Stromal cell of bone marrow (primary cell): ENCODE measurements around the gene FANCI.
A peak's percentile ranks its signal among the peaks of the same experiment; 100 is the strongest.

Experiments used
- DNase-seq: peaks from one replicate; pipeline ENCODE4 v3.0.0-alpha.2; 2012; ENCODE audit warnings: low read depth

FANCI gene

GRCh38 chr15:89243691-89244573 lies at the start of gene FANCI:
TSS of gene FANCI (plus strand) at chr15:89243979. CDS start at chr15:89247648, 3,669 bp downstream.
- peak; percentile 87 for DNase-seq

DNA sequence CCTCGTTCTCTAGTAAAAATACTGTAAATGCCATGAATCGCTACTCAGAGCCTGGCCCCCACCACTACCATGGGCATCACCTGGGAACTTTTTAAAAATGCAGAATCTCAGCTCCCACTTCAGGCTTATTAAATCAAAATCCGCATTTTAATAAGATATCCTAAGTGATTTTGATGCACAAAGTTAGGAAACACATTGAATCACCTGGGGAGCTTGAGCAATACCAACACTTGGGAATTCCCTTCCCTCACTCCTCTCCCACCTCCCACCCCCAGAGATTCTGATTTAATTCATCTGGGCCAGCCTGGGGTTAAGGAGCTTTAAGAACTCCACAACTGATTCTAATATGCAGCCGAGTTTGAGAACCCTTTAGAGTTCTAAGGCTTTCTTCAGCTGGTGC lies 49.2 kb upstream of the FANCI start:
- DNase-seq, result no peak

DNA sequence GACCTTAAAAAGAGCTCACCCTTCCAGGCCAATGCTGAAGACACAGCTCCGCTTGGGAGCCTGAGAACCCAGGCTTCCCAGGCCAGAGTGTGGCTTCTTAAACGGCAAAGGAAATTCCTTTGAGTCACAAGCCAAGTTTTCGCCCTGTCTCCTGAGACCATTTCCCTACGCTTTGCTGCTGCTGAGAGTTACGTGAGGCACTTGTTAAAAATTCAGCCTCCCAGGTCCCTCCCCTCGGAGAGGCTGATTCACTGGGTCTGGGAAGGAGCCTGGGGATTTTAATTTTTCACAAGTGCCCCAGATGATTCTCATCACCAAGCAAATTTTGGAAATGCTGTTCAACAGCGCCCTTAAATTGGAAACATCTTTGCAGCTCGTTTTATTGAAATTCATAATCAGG lies 47.9 kb upstream of the FANCI start:
- peak; percentile 91 for DNase-seq

DNA sequence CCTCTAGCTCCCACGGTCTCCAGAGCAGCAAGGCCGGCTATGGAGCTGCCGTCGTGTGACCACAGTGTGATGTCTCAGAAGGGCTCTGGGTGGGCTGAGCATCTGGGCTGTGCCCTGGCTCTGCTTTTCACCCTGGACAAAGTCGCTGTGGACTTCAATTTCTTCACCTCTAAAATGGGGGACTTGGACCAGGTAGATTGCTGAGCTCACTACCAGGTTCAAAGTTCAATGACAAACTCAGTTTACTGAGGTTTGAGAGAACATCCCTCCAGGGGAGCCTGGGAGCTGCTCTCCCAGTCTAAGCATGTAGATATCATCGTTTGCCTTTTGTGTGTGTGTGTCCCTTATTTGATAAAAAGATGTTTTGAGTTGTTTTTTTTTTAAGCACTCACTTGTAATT lies 47.5 kb upstream of the FANCI start:
- no peak for DNase-seq

DNA sequence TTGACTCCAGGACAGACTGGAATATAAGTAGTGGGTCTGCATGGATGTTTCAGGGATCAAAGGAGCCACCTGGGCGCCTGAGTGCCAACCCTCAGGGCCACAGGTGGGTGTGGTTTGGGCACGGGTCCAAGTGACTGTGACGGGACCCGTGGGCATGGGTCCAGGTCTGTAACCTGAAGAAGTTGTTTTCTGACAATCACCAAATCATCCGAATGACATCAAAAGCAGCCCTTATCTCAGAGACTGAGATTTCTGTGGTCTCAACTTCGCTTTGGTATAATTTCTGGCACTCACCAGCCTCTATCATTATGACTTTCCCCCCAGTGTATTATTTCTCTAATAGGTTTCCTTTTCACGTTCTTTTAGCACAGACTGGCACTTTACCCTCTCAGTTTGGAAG lies 46.8 kb upstream of the FANCI start:
- no peak for DNase-seq

DNA sequence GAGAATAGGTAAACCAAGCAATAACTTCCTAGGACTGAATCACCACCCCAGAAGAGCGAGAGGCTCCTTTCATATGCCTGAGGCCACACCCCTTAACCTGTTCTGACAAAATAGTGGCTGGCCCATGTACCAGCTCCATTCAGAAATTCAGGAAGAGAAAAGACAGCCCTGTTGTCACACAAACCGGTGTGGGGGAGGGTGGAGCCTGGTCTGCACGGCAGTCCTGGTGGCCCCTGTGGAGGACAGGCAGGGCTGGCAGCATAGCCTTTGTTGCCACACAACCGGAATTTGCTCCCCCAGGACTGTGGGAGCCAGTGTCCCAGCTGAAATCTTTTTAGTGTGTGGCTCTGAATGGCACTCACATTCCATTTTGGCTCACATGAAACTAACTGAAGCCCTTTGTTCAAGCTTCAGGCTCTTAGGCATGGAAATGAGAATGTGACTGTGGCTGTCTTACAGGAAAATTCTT lies 46.2 kb upstream of the FANCI start:
- no peak for DNase-seq

GRCh38 chr15:89198196-89198595 lies 45.6 kb upstream of the FANCI start:
- no peak for DNase-seq

GRCh38 chr15:89198934-89199333 lies 44.8 kb upstream of the FANCI start:
- no peak for DNase-seq

DNA sequence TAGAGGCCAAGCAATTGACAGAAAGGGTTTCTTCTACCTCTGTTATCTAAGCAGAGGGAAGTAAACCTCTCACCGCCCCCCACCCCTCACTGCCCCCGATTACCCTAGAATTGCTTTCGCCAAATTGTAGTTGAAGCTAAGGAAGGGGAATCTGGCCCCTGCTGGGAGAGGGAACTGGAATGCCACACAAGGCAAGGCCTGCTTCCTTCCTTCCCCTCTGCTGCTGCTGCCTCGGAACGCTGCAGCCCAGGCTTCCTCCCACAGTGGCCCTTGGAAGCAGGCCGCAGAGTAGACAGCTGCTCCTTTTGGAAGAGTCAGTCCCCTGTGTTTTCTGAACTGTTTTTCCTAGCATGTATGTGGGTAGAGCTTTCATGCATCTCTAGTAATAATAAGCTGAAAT lies 44.0 kb upstream of the FANCI start:
- no peak for DNase-seq

DNA sequence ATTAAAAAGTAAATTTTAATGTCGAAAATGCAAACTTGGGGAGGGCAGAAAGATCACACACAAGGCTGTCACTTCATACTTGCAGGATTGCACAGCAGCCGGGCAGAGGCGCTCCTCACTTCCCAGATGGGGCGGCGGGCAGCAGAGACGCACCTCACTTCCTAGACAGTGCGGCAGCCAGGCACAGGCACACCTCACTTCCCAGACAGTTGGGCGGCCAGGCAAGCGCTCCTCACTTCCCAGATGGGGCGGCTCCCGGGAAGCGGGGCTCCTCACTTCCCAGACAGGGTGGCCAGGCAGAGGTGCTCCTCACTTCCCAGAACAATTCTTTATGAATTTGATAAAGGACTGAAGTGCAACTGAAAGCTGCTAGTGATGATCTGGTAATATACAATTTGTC lies 43.6 kb upstream of the FANCI start:
- DNase-seq, result no peak

GRCh38 chr15:89201465-89202005 lies 42.2 kb upstream of the FANCI start:
- no peak for DNase-seq

- DNase-seq, result no peak
Measured at GRCh38 chr15:89203705-89204273, 40.0 kb upstream of the FANCI start.

- no peak for DNase-seq
Measured at GRCh38 chr15:89205991-89206585, 37.7 kb upstream of the FANCI start.

DNA sequence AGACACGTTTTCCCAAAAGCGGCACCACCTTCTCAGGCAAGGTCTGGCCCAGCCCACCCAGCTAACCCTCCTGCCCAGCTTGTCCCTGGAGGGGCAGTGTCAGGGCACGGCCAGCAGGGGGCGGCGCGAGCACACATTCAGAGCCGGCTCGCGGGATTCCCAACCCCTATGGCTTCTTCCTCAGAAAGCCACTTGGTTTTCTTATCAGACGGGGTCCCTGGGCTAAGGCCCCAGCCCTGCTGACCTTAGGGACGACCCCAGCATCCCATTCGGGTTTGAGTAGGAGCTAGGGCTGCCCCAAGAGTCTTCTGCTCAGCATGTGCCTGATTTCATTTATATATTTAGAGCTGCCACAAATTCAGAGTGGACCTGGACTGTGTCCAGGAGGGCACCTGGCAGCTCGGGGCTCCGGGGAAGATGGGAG lies 36.9 kb upstream of the FANCI start:
- DNase-seq, result peak; percentile 33

- DNase-seq, result no peak
Measured at GRCh38 chr15:89208256-89208655, 35.5 kb upstream of the FANCI start.

DNA sequence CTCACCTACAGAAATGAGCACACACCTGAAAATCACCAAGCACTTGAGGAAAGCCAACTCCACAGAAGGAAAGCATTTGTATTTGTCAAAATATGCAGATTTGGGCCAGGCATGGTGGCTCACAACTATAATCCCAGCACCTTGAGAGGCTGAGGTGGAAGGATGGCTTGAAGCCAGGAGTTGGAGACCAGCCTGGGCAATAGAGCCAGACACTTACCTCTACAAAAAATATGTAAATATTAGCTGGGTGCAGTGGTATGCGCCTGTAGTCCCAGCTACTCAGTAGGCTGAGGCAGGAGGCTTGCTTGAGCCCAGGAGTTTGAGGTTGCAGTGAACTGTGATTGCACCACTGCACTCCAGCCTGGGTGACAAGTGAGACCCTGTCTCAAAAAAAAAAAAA lies 34.7 kb upstream of the FANCI start:
- DNase-seq, result no peak

DNA sequence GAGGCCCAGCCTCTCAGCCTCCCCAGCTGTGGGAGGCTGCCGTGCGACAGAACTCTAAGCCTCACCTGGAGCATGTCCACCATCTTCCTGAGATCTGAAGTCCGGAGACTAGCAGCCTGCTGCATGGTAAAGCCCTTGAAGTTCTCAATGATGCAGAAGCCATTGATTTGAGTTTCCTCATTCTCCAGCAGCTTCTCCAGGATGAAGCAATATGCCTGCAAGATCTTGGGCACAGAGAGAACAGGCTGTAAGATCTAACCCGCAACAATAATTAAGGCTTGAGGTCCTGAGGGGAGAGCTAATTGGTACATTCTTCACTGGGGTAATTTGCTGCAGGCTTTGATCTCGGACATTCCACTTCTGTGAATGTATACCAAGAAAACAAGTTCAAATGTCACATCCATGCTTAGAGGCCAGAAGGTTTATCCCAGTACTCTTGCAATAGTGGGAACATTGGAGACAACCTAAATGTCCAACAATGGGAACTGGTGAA lies 32.1 kb upstream of the FANCI start:
- DNase-seq, result no peak

GRCh38 chr15:89215627-89216026 lies 28.2 kb upstream of the FANCI start:
- DNase-seq, result no peak

GRCh38 chr15:89217031-89217430 lies 26.7 kb upstream of the FANCI start:
- no peak for DNase-seq

DNA sequence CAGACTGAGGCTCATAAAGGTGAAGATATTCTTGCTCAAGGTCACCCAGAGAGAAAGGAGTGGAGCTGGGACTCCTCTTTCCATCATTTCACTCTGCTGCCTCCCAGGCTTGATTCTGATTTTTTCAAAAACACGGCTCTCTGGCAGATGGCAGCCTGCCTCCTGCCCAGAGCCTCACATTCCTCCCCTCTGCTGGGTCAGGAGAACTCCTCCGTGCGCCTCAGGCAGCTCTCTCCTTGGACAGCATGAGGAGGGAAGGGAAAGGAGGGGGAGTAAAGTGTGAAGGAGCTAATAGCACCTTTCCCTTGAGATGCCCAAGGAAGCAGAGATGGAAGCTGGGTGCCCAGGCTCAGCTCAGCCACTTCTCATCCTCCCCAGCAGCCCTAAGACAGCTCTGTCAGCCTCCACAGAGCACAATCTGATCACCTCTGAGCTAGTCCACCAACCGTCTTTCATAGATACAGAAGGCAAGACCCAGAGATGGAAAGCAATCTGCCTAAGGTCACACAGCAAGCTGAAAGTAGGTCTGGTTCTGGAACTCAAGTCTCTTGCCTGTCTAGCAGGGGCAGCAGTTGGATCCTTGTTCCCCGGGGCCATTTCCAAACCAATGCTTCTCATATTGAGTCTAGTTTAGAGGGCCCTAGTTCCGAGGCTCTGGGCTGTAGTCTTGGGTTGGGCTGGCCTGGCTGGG lies 25.9 kb upstream of the FANCI start:
- no peak for DNase-seq

- no peak for DNase-seq
Measured at GRCh38 chr15:89218531-89218930, 25.2 kb upstream of the FANCI start.

DNA sequence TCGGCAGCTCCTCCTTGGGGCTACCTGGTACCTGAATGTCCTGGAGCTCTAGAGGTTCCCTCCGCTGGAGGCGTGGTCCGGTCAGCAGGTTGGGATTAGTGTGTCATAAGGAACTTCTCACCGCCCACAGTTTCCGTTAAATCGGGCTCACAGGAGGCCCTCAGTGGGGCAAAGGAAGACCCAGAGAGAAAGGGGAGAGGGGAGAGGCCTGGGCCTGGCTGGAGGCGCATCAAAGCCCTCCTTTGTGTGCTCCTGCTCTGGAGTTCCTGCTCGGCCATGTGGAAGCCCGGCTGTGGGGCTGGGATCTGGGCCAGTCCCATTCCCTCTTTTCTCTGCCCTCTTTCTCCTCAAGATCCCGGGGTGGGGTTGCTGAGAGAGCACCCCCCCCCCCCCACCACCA lies 22.2 kb upstream of the FANCI start, which contains the start of gene RLBP1:
Gene RLBP1, minus strand, starts transcription at position 37 of the 400 bp plus-strand sequence. CDS start 2,604 bp downstream, outside the sequence.
- no peak for DNase-seq
